ENCODE measurements around the gene ETFA. TPM values are rescaled to one million over a fixed set of nuclear protein-coding genes. Genes with fewer than 3 reads are reported as not detected.

ETFA gene
- total RNA-seq, 1 experiment from 2014 or later: 362 TPM

DNA sequence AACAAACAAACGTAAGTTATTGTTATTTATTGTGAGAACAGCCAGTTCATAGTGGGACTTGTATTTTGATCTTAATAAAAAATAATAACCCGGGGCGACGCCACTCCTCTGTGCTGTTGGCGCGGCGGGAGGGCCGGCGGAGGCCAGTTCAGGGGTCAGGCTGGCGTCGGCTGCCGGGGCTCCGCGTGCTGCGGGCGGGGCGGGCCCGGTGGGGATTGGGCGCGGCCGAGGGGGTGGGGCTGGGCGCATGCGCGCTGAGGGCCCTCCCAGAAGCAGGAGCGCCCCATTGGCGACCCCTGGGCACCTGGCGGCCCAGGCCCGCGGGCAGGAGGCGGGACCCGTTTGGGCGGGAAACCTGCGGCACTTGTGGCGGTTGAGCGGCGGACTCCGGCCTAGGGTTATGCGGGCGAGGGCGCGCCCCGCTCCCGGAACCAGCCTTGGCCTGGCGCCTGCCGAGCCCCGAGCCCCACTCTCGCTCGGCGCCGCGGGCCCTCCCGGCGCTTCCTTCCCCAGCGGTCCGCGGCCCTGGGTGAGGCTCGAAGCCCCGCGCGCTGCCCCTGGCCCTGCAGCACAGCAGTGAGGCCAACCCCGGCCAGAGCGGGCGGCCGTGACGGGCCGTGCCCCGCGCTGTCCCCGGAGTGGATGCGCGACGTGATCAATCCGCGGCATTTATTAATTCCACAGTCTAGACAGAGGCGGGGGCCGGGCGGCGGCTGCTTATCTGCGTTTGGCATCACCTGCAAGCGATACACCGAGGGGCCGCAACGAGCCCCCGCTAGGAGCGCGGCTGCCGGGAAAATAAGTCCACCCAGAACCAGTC is 31.3 kb upstream of the ETFA start:
- DNase-seq: no peak
- H3K36me3 ChIP-seq: no peaks in the 10 kb centered on the region; the same call in 1 of the 2 replicates
- no peaks in the 10 kb centered on the region for H3K9me3 ChIP-seq
- H3K4me3 ChIP-seq: no peak overlapping the region
- H3K27me3 ChIP-seq: no peaks in the 10 kb centered on the region

GRCh38 chr15:76342058-76342381 is 30.8 kb upstream of the ETFA start:
- Histone ChIP-seq H3K9me3 (no peaks in the 10 kb centered on the region), H3K27me3 (no peaks in the 10 kb centered on the region), H3K4me3 (no peak overlapping the region), H3K36me3 (no peaks in the 10 kb centered on the region; the same call in 1 of the 2 replicates)
- DNase-seq: no peak

DNA sequence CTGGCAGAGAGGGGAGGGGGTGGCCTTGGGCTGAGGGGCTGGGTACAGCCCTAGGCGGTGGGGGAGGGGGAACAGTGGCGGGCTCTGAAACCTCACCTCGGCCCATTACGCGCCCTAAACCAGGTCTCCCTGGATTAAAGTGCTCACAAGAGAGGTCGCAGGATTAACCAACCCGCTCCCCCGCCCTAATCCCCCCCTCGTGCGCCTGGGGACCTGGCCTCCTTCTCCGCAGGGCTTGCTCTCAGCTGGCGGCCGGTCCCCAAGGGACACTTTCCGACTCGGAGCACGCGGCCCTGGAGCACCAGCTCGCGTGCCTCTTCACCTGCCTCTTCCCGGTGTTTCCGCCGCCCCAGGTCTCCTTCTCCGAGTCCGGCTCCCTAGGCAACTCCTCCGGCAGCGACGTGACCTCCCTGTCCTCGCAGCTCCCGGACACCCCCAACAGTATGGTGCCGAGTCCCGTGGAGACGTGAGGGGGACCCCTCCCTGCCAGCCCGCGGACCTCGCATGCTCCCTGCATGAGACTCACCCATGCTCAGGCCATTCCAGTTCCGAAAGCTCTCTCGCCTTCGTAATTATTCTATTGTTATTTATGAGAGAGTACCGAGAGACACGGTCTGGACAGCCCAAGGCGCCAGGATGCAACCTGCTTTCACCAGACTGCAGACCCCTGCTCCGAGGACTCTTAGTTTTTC is 30.2 kb upstream of the ETFA start:
- no peak for DNase-seq
- Histone ChIP-seq H3K4me3 (no peak overlapping the region), H3K9me3 (no peaks in the 10 kb centered on the region), H3K27me3 (no peaks in the 10 kb centered on the region), H3K36me3 (no peaks in the 10 kb centered on the region; the same call in 1 of the 2 replicates)

GRCh38 chr15:76340803-76341365 is 29.6 kb upstream of the ETFA start:
- H3K4me3 ChIP-seq: peak overlapping the region; percentile 41
- H3K27me3 ChIP-seq: no peaks in the 10 kb centered on the region
- H3K9me3 ChIP-seq: no peaks in the 10 kb centered on the region
- no peak for DNase-seq
- H3K36me3 ChIP-seq: no peaks in the 10 kb centered on the region; the same call in 1 of the 2 replicates

DNA sequence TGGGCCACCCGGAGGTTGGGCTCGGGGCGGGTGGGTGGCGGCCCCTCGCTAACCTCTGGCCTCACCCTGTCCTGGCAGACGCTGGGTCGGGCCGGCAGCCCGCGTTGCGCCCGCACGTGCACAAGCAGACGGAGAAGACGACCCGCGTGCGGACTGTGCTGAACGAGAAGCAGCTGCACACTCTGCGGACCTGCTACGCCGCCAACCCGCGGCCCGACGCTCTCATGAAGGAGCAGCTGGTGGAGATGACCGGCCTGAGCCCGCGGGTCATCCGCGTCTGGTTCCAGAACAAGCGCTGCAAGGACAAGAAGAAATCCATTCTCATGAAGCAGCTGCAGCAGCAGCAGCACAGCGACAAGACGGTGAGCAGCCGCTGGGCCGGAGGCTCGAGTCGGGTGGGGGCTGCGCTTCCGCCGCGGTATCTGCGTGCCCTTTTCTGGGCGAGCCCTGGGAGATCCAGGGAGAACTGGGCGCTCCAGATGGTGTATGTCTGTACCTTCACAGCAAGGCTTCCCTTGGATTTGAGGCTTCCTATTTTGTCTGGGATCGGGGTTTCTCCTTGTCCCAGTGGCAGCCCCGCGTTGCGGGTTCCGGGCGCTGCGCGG is 29.0 kb upstream of the ETFA start:
- H3K9me3 ChIP-seq: no peaks in the 10 kb centered on the region
- peak; percentile 42 for DNase-seq

GRCh38 chr15:76339305-76340197 is 28.3 kb upstream of the ETFA start:
- no peaks in the 10 kb centered on the region for H3K9me3 ChIP-seq
- H3K4me3 ChIP-seq: peak overlapping the region; percentile 41
- H3K27me3 ChIP-seq: no peaks in the 10 kb centered on the region
- H3K36me3 ChIP-seq: no peaks in the 10 kb centered on the region; the same call in 1 of the 2 replicates
- no peak for DNase-seq

More for the DNA sequence above, 29.0 kb upstream of the ETFA start:
- Histone ChIP-seq H3K36me3 (no peaks in the 10 kb centered on the region; the same call in 1 of the 2 replicates), H3K4me3 (peak overlapping the region; percentile 41), H3K27me3 (no peaks in the 10 kb centered on the region)

DNA sequence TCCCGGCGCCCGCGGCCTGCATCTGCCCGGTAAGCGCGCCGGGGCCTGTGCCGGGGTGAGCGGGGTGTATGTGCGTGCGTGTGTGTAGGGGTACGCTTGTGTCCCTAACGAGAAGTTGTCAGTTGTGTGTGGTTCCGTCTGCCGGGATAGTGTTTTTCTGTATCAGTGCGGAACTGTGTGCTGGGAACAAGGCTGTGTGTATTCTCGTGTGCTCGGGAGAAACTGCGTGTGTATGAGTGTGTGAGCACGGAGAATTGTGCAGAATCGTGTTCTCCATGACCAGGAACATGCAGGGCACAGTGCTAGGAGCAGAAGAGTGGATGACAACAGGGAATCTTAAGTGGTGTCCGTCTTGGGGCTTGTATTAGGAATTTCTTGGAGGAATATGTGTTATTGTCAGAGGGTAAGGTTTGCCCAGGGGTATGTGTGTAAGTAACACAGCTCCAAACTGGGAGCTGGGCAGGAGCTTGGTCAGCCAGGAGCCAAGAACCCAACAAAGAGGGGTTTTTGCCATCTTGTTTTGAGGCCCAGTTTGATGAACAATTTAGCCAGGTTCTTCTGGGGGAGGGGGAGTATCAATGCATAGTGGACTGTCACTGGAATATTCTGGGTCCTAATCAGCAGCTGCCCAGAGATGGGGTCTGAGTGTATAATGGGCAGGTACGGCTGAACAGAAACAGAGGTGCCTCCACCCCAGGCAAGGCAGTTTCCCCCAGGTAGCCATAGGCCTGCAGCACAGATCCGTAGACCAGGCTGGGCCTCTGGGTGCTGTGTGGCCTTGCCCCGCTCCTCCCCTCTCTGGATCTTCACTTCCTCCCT is 27.4 kb upstream of the ETFA start:
- Histone ChIP-seq H3K36me3 (no peaks in the 10 kb centered on the region; the same call in 1 of the 2 replicates), H3K27me3 (no peaks in the 10 kb centered on the region), H3K4me3 (no peak overlapping the region), H3K9me3 (no peaks in the 10 kb centered on the region)
- no peak for DNase-seq

DNA sequence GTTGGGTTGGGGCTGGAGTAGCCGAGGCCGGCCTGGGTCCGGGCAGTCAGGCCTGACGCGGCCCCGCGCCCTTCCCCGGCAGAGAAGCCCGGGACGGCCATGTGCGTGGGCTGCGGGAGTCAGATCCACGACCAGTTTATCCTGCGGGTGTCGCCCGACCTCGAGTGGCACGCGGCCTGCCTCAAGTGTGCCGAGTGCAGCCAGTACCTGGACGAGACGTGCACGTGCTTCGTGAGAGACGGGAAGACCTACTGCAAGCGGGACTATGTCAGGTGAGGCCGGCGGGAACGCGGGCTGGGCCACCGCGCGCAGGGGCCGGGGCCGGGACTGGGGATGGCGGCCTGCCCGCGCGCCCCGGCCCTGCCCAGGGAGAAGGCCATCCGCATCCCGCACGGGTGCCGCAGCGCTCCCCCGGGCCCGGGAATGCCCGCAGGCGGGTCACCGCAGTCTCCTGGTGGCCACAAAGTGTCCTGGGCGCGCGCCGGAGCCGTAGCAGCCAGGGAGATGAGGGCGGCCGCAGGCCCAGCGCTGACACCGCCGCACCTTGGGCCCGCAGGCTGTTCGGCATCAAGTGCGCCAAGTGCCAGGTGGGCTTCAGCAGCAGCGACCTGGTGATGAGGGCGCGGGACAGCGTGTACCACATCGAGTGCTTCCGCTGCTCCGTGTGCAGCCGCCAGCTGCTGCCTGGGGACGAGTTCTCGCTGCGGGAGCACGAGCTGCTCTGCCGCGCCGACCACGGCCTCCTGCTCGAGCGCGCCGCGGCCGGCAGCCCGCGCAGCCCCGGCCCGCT is 26.6 kb upstream of the ETFA start:
- Histone ChIP-seq H3K27me3 (no peaks in the 10 kb centered on the region), H3K4me3 (peak overlapping the region; percentile 58), H3K36me3 (no peaks in the 10 kb centered on the region; the same call in 1 of the 2 replicates), H3K9me3 (no peaks in the 10 kb centered on the region)
- DNase-seq: no peak

DNA sequence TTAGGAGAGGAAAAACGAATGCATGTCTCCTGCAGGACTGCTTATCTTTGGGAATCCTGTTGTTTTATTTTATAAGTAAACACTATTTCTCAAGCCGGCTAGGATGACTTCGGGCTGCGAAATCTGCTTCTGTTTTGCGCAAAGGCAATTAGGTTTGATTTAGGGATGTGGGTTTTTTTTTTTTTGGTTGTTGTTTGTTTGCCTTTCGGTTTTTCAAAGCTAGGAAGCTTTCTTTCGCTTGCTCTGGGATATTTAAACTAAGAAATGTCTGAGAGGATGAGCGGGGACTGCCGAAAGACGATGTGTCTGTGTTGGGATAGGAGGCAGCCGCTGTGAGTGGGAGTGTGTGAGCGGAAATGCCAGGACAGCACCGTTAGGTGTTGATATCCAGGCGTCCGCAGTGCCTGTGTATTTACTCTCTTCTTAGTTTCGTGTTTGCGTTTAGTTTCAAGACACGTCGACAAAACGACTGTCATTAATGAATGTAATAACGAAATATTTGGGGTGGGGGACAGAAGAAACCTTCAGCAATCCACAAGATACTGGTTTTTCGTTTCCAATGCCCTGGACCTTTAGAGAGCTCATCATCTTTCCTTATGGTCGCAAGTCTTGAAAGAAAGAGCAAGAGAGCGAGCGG is 25.9 kb upstream of the ETFA start:
- Histone ChIP-seq H3K27me3 (no peaks in the 10 kb centered on the region), H3K4me3 (peak overlapping the region; percentile 58), H3K36me3 (no peaks in the 10 kb centered on the region; the same call in 1 of the 2 replicates), H3K9me3 (no peaks in the 10 kb centered on the region)
- peak; percentile 41 for DNase-seq

GRCh38 chr15:76336254-76337058 is 25.2 kb upstream of the ETFA start, which contains the start of gene ISL2:
Gene ISL2, plus strand, starts transcription at chr15:76336773. Its CDS starts 111 bp downstream, at chr15:76336884.
- Histone ChIP-seq H3K27me3 (no peaks in the 10 kb centered on the region), H3K9me3 (no peaks in the 10 kb centered on the region)
- DNase-seq: peak; percentile 88

GRCh38 chr15:76335307-76336253 is 24.3 kb upstream of the ETFA start:
- Histone ChIP-seq H3K4me3 (peak overlapping the region; percentile 58), H3K27me3 (no peaks in the 10 kb centered on the region), H3K36me3 (no peaks in the 10 kb centered on the region), H3K9me3 (no peaks in the 10 kb centered on the region)
- no peak for DNase-seq

More at GRCh38 chr15:76336254-76337058, 25.2 kb upstream of the ETFA start, which contains the start of gene ISL2:
- Histone ChIP-seq H3K4me3 (peak within 1 kb of the TSS; percentile 58), H3K36me3 (no peaks in the 10 kb centered on the region)

- no peak overlapping the region for H3K4me3 ChIP-seq
- no peak for DNase-seq
- H3K36me3 ChIP-seq: no peaks in the 10 kb centered on the region
- no peaks in the 10 kb centered on the region for H3K27me3 ChIP-seq
- no peaks in the 10 kb centered on the region for H3K9me3 ChIP-seq
Measured at GRCh38 chr15:76334438-76335306, 23.4 kb upstream of the ETFA start.
